GM12872 (cell line): ENCODE results near the gene PSMG3.

Experiments
- TF ChIP-seq, protein P1 (sequence below): IDR thresholded peaks from 3 replicates; pipeline ENCODE4 v1.5.1; 2011; ENCODE audit warnings: low read depth, mild to moderate bottlenecking, low read length, moderate library complexity; ENCODE audit not compliant: insufficient read depth

Gene PSMG3

DNA sequence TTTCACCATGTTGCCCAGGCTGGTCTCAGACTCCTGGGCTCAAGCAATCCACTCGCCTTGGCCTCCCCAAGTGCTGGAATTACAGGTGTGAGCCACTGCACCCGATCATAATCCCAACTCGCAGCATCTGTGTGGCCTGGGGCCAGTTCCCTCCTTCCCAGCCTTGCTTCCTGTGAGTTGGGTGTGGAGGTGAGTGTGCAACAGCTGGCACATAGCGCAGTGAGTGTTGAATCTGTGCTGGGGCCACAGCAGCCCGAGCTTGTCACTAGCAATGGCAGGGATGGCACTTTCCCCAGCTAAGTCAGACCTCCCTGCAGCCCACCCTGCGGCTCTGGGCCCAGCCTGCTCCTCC lies 26.0 kb downstream of the PSMG3 start:
- TF ChIP-seq, protein P1, sequence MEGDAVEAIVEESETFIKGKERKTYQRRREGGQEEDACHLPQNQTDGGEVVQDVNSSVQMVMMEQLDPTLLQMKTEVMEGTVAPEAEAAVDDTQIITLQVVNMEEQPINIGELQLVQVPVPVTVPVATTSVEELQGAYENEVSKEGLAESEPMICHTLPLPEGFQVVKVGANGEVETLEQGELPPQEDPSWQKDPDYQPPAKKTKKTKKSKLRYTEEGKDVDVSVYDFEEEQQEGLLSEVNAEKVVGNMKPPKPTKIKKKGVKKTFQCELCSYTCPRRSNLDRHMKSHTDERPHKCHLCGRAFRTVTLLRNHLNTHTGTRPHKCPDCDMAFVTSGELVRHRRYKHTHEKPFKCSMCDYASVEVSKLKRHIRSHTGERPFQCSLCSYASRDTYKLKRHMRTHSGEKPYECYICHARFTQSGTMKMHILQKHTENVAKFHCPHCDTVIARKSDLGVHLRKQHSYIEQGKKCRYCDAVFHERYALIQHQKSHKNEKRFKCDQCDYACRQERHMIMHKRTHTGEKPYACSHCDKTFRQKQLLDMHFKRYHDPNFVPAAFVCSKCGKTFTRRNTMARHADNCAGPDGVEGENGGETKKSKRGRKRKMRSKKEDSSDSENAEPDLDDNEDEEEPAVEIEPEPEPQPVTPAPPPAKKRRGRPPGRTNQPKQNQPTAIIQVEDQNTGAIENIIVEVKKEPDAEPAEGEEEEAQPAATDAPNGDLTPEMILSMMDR = no peak

DNA sequence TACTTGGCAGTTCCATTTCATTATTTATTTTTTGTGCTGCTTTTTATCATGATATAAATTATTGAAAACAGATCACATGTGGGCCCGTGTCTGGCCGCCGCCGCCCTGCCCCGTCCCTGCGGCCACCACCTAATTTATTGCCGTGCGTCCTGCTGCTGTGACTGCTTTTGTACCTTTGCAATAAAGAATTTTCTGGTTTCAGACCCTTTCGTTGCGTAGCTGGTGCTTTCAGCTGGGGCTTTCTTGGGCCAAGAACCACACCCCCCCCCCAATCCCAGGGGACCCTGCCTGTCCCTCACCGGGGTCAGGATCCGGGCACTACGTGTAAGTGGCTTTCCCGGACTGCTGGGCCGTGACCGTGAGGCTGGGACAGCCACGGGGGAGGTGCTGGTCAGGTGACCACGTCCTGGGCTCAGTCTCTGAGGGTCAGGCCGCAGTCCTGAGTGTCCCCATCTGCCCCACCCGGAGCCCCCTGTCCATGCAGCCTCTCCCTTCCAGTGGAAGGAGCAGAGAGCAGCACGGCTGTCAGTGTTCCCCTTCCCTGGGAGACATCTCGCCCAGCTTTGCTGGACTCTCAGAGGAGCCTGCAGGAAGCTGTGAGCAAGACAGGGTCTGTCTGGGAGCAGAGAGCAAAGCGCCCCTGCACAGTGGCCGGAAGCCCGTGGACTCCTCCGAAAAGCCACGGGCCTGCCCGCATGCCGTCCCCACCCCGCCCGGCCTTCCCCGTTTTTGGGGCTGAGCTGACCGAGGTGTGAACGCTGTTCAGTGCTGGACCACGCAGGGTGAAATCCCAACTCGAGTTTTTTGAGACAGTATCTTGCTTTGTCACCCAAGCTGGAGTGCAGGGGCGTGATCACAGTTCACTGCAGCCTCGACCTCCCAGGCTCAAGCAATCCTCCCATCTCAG lies 26.7 kb downstream of the PSMG3 start:
- TF ChIP-seq, protein P1 = no peak

DNA sequence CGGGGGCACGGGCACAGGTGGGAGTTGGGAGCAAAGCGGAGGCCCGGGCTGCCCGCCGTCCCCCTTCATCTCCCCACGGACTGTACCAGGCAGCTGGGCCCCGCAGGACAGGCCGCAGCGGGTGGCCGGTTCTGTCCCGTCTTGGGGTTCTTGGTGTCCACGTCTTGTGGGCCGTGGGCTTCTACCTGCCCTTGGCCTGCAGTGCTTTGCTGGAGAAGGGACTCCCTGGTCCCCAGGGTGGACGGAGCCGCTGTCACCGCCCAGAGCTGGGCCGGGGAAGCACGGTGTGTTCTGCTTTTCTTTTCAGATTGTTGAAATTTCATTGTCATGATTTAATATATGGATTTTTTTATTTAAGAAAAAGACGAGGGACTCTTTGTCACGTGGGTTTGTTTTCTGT lies 27.5 kb downstream of the PSMG3 start:
- TF ChIP-seq, protein P1 = no peak

DNA sequence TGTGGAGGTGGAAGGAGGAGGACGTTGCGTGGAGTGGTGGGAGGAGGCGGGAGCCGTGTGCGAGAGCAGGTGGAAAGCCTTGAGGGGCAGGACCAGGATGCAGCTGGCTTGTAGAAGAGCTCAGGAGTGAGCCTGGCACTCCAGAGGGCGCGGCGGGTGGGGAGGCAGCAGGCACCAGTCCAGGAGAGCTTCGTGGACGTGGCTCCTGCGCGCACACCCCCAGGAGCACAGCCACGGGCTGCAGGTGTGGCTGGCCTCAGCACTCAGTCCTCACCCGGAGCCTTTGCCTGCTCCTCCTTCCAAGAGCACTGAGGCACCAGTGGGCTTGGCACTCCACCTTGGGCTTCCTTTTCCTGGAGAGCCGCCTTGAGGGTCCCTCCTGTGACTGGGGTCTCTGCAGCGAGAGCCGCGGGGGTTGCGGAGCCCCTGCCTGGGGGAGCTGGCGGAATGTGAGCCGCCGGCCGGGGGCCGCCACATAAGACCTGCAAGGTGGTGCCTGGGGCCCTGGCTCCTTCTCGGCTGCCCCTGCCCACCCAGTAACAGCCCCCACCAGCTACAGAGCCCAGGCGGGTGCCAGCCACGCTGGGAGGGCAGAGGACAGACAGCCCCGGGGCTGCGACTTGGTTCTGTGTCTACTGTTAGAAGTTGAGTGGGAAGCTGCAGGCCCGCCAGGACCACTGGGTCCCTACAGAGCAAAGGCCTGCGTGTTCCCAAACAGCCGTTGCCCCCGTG lies 28.2 kb downstream of the PSMG3 start:
- TF ChIP-seq, protein P1 = no peak

DNA sequence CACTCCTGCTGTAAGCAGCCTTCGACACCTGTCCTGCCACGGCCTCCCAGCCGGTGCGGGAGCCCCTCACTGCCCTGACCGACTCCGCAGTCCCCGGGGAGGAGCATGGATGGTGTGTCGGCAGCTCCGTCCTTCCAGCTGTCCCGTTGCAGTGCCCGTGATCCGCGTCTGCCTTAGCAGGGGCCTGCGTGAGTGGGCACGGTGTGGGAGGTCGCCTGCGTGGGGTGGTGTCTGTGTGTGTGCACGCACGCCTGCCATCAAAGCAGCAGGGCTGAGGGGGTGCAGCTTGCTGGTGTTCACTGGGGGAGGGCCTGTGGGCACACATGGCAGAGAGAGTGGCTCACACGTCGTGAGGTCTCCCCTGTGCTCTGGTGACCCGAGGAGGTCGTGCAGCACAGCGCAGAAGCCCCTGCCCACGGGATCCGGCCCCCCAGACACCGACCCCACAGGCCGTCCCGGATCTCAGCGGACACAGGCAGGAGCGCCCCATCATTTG lies 29.0 kb downstream of the PSMG3 start:
- TF ChIP-seq, protein P1 = no peak

DNA sequence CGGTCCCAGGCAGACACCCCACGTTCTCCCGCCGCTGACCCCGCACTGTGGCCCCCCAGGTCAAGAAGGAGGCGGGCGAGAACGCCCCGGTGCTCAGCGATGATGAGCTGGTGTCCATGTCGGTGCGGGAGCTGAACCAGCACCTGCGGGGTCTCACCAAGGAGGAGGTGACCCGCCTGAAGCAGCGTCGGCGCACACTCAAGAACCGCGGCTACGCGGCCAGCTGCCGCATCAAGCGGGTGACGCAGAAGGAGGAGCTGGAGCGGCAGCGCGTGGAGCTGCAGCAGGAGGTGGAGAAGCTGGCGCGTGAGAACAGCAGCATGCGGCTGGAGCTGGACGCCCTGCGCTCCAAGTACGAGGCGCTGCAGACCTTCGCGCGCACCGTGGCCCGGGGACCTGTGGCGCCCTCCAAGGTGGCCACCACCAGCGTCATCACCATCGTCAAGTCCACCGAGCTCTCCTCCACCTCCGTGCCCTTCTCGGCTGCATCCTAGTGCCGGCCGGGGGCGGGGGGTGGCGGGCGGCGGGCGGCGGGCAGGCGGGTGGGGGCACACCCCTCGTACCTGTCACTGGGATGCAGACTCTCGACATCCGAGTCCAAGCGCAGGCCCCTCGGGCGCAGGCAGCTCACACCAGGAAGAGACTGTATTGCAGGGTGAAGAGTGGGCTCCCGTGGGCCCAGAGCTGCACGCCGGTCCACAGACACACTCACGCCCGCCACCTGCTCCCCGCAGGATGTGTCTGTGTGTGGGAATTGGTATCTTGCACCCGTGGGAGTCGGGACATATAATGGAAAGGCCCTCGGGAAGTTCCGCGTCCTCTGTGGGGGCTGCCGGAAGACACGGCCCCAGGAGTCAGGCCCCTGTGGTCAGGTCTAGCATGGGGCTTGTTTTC lies 29.7 kb downstream of the PSMG3 start:
- TF ChIP-seq, protein P1 = no peak
